Measurements from ENCODE around the gene C16orf92. TPM values are rescaled to one million over a fixed set of nuclear protein-coding genes. Genes with fewer than 3 reads are reported as not detected.
"Not testable (repeated sequence)": the region's sequence is repeated elsewhere in the genome, so short reads cannot be mapped to it uniquely, and the experiment has no call there.

C16orf92 gene
- total RNA-seq, 2 donors from 2014 or later: not detected

GRCh38 chr16:30015450-30015849 lies 7.5 kb upstream of the C16orf92 start:
- H3K9ac ChIP-seq (ENCODE audit: extremely low read depth, low read length, poor library complexity, severe bottlenecking); H3K9me3 ChIP-seq (ENCODE audit: control insufficient read depth, low read length); H3K9me3 Mint-ChIP-seq; DNase-seq; H3K27ac Mint-ChIP-seq; H3K4me1 ChIP-seq (ENCODE audit: control insufficient read depth, insufficient read depth, low read length); H3K4me3 Mint-ChIP-seq; H3K27ac ChIP-seq (ENCODE audit: low read depth, low read length); H3K4me1 Mint-ChIP-seq; H3K36me3 ChIP-seq (ENCODE audit: control insufficient read depth, insufficient read depth, low read length); H3K36me3 Mint-ChIP-seq (ENCODE audit: low read depth); H3K4me3 ChIP-seq (ENCODE audit: low read length): not testable (repeated sequence)
- H3K27me3 Mint-ChIP-seq (ENCODE audit: insufficient read depth): peaks cover 25% of the 10 kb centered on the region
- peaks cover 15% of the 10 kb centered on the region for H3K27me3 ChIP-seq (ENCODE audit: control insufficient read depth, insufficient read depth, low read length, poor library complexity, severe bottlenecking)
- 89 to 96% methylated on average over 7 of the region's 7 CpGs for WGBS, 2 experiments (ENCODE audit: insufficient coverage in 1 of 2, insufficient read length in 1 of 2)

GRCh38 chr16:30016555-30017276 lies 6.3 kb upstream of the C16orf92 start:
- TF ChIP-seq CTCF (conservative IDR thresholded peaks at IDR 0.05): no peak
- H3K4me3 Mint-ChIP-seq: no peak overlapping the region
- Histone ChIP-seq H3K36me3 (ENCODE audit: control insufficient read depth, insufficient read depth, low read length) (no peaks in the 10 kb centered on the region), H3K27ac (ENCODE audit: low read depth, low read length) (no peak overlapping the region), H3K9me3 (ENCODE audit: control insufficient read depth, low read length) (no peaks in the 10 kb centered on the region), H3K4me3 (ENCODE audit: low read length) (no peak overlapping the region), H3K27me3 (ENCODE audit: control insufficient read depth, insufficient read depth, low read length, poor library complexity, severe bottlenecking) (peaks cover 7% of the 10 kb centered on the region), H3K9ac (ENCODE audit: extremely low read depth, low read length, poor library complexity, severe bottlenecking) (no peak overlapping the region), H3K4me1 (ENCODE audit: control insufficient read depth, insufficient read depth, low read length) (no peaks in the 10 kb centered on the region)
- H3K4me1 Mint-ChIP-seq: peaks cover 4% of the 10 kb centered on the region
- no peak overlapping the region for H3K27ac Mint-ChIP-seq
- WGBS, 2 experiments (ENCODE audit: insufficient coverage in 1 of 2, insufficient read length in 1 of 2): 82 to 88% methylated on average over 8 of the region's 8 CpGs
- H3K9me3 Mint-ChIP-seq: no peaks in the 10 kb centered on the region
- H3K36me3 Mint-ChIP-seq (ENCODE audit: low read depth): no peaks in the 10 kb centered on the region
- peaks cover 19% of the 10 kb centered on the region for H3K27me3 Mint-ChIP-seq (ENCODE audit: insufficient read depth)
- no peak for DNase-seq

GRCh38 chr16:30017277-30017656 lies 5.7 kb upstream of the C16orf92 start:
- no peaks in the 10 kb centered on the region for H3K36me3 Mint-ChIP-seq (ENCODE audit: low read depth)
- no peak overlapping the region for H3K27ac Mint-ChIP-seq
- no peaks in the 10 kb centered on the region for H3K4me1 ChIP-seq (ENCODE audit: control insufficient read depth, insufficient read depth, low read length)

GRCh38 chr16:30017937-30018336 lies 5.1 kb upstream of the C16orf92 start:
- H3K9me3 Mint-ChIP-seq; H3K36me3 ChIP-seq (ENCODE audit: control insufficient read depth, insufficient read depth, low read length); H3K4me1 Mint-ChIP-seq; H3K27ac ChIP-seq (ENCODE audit: low read depth, low read length); H3K27me3 ChIP-seq (ENCODE audit: control insufficient read depth, insufficient read depth, low read length, poor library complexity, severe bottlenecking); H3K4me3 Mint-ChIP-seq; H3K9ac ChIP-seq (ENCODE audit: extremely low read depth, low read length, poor library complexity, severe bottlenecking); H3K27me3 Mint-ChIP-seq (ENCODE audit: insufficient read depth); H3K4me1 ChIP-seq (ENCODE audit: control insufficient read depth, insufficient read depth, low read length); H3K9me3 ChIP-seq (ENCODE audit: control insufficient read depth, low read length); H3K36me3 Mint-ChIP-seq (ENCODE audit: low read depth); H3K27ac Mint-ChIP-seq; H3K4me3 ChIP-seq (ENCODE audit: low read length); DNase-seq: not testable (repeated sequence)
- 98 to 100% methylated on average over 1 to 2 of the region's 4 CpGs for WGBS, 2 experiments (ENCODE audit: insufficient coverage in 1 of 2, insufficient read length in 1 of 2)

More at GRCh38 chr16:30017277-30017656, 5.7 kb upstream of the C16orf92 start:
- H3K36me3 ChIP-seq (ENCODE audit: control insufficient read depth, insufficient read depth, low read length): no peaks in the 10 kb centered on the region
- H3K27ac ChIP-seq (ENCODE audit: low read depth, low read length): no peak overlapping the region
- WGBS, 2 experiments (ENCODE audit: insufficient coverage in 1 of 2, insufficient read length in 1 of 2): 91 to 100% methylated on average over 2 of the region's 2 CpGs
- Mint-ChIP-seq H3K9me3 (no peaks in the 10 kb centered on the region), H3K4me3 (no peak overlapping the region), H3K4me1 (no peaks in the 10 kb centered on the region), H3K27me3 (ENCODE audit: insufficient read depth) (peaks cover 14% of the 10 kb centered on the region)
- DNase-seq: no peak
- no peak overlapping the region for H3K9ac ChIP-seq (ENCODE audit: extremely low read depth, low read length, poor library complexity, severe bottlenecking)
- H3K4me3 ChIP-seq (ENCODE audit: low read length): no peak overlapping the region
- H3K9me3 ChIP-seq (ENCODE audit: control insufficient read depth, low read length): no peaks in the 10 kb centered on the region
- peaks cover 1% of the 10 kb centered on the region for H3K27me3 ChIP-seq (ENCODE audit: control insufficient read depth, insufficient read depth, low read length, poor library complexity, severe bottlenecking)
- TF ChIP-seq CTCF (conservative IDR thresholded peaks at IDR 0.05): no peak

Measured in endodermal cell (in vitro differentiated cells).